ENCODE results near the gene GPR4.

DNA sequence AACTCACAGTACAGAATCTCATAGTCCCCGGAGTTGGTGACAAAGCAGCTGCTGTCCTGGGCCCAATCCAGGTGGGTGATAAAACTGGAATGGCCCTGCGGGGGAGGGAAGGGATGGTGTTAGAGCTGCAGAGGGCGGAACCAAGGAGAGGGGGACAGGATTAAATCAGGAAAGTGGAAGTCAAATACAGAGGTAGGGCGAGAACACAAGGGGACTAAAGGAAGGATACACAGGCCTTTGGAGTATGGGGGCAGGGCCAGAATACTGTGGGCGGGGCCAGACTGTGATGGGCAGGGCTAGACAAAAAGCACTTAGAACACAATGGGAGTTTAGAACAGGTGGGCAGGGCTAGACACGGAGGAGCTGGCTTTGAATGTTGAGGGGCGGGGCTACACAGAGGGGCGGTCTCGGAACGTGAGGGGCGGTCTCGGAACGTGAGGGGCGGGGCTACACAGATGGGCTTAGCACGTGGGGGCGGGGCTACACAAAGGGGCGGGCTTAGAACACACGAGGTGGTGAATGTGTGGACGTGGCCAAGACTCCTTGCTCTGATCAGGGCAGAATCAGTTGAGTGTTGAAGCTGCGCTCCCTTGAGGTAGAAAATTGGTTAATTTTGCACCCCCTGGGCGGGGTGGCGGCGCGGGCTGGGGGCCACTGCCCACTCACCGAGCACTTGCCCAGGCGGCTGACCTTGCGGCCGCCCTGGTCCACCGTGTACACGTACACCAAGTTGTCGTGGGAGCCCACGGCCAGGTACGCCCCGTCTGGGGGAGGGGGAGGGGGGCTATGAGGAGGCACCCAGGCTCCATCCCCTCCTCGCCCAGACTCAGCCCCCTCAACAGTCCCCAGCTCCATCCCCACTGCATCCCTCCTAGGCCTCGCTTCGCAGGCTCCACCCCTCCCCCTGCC, 14.0 kb upstream of the GPR4 start:
- no peak for TF ChIP-seq POLR2AphosphoS5 (IDR thresholded peaks at IDR 0.05)
- TF ChIP-seq EP300 (IDR thresholded peaks at IDR 0.05), result no peak
- TF ChIP-seq, protein P1, sequence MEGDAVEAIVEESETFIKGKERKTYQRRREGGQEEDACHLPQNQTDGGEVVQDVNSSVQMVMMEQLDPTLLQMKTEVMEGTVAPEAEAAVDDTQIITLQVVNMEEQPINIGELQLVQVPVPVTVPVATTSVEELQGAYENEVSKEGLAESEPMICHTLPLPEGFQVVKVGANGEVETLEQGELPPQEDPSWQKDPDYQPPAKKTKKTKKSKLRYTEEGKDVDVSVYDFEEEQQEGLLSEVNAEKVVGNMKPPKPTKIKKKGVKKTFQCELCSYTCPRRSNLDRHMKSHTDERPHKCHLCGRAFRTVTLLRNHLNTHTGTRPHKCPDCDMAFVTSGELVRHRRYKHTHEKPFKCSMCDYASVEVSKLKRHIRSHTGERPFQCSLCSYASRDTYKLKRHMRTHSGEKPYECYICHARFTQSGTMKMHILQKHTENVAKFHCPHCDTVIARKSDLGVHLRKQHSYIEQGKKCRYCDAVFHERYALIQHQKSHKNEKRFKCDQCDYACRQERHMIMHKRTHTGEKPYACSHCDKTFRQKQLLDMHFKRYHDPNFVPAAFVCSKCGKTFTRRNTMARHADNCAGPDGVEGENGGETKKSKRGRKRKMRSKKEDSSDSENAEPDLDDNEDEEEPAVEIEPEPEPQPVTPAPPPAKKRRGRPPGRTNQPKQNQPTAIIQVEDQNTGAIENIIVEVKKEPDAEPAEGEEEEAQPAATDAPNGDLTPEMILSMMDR (IDR thresholded peaks at IDR 0.05), result no peak
- no peak for TF ChIP-seq POLR2A (IDR thresholded peaks at IDR 0.05)

Measured in upper lobe of left lung (tissue), 4 donors.